Left lobe of liver (tissue), 2 donors: ENCODE measurements around the gene PTPRC. TPM values are rescaled to one million over a fixed set of nuclear protein-coding genes. Genes with fewer than 3 reads are reported as not detected.
A peak's percentile ranks its signal among the peaks of the same experiment; 100 is the strongest.

ENCODE experiments used
- ATAC-seq: fragments of 200-7000 bp; cut with Tn5 transposase; one replicate; pipeline ENCODE4 v1.9.1; 2020; ENCODE audit warnings: mild to moderate bottlenecking, moderate library complexity
- DNase-seq: peaks from one replicate; pipeline ENCODE4 v3.0.0-alpha.2; 2020; ENCODE audit warnings: low spot score
- total RNA-seq: library from RNA; stranded (reverse); gene quantifications from one replicate; pipeline ENCODE4 v1.2.1, GENCODE V29; 2021
- donor health status: DM: no; HTN: no; CAD: no; lungs with moderate emphysema.
- donor health status: DM: no; HTN: yes; CAD: no.

PTPRC gene
- total RNA-seq, 1 donor from 2014 or later: 5.4 TPM

DNA sequence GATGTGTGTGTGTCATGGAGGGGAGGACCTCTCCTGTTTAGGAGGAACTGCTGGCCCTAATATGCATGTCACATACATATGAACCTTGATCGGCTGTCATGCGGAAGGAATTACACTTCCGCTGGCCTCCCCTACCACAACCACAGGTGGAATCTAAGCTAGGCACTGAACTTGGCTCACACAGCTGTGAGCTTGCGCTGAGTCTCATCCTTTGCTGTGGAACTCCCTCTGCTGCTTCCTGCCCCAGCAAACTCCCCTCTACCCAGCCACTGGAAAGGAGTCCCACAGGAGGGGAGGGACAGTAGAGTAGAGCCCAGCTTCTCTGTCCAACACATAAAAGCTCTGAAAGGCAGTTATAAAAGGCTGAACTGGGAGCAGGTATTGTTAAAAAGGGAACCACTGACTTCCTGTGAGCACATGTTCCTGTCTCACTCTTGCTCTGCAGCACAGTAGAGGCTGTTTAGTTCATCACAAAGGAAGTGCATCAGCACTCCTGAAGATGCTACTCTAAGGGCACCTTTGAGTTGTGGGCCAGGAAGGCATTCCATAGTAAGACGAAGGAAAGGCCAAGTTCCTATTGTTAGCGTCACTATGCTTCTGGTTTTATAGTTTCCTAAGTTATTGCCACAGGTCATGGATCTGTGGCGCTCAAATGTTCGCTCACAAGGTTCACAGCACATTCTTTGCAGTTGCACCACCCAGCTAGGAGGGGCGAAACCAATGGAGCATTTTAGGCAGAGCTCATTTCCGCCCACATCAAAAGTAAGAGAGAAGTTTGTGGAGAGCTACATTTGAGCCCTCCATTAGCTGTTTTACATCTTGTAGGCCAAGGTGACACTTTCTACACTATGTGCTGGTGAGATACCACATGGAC lies 17.7 kb upstream of the PTPRC start:
- ATAC-seq: peak; percentile 16
- DNase-seq: no peak

DNA sequence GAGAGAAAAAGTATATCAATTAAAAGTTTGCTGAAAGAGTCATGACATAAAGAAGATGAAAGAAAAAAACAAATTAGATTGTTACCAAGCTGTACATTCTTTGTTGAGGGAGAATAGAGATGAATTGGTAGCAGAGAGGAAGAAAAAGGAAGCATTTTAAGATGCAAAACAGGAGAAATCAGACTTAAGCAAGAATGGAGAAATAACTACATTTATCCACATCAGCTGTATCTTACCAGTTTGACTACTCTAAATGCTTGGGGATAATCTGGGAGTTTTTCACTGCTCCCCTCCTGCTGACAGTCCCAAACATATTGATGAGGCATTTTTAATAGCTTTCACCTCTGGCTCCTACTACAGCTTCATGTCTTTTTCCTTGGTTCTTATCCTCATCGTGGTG lies 16.8 kb upstream of the PTPRC start:
- no peak for ATAC-seq
- DNase-seq: no peak

DNA sequence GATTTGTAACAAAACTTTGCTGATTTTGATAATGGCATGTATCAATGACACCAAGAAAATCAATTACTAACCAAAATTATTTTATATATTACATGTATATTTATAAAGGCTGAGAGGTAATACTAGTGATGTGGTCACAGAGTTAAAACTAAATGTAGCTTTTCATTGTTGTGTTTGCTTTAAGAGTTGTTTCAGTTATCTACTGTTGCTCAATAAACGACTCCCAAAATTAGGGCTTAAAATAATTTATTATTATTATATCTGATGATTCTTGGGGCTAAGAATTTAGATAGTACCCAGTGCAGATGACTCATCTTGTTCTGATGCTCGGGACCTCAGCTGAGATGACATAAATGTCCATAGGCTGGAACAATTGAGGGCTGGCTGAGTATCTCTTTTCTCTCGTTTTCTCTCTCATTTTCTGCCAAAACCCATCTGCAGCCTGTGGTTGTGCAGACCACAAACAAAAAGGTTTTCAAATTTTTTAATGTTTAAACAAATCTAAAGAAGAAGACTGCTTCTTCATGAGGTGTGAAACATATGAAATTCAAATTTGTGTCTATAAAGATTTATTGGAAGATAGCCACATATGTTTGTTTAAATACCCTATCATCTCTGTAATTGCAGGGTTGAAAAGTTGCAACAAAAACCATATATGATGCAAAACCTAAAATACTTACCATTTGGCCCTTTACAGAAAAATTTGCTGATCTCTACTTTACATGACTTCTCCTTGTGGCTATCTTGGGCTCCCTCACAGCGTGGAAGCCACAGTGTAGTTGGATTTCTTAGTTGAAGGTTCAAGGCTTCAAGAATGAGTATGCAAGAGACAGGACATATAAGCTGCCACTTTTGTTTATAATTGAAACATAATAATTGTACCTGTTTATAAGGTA lies 14.8 kb upstream of the PTPRC start:
- DNase-seq (no peak), ATAC-seq (no peak)

DNA sequence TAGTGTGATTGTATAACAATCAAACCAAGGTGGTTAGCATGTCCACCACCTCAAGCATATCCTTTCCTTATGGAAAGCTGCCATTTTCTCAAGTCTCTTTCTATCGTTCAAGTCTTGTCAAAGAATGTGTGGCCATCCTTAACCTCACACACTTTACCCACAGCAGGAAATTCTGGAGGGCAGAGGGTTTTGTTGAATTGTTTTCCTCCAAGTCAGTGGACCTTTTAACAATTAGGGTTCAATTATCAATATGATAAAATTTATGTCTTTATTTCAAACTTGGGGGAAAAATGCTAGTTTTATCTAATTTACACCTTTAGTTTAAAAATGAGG lies 14.2 kb upstream of the PTPRC start:
- ATAC-seq (no peak), DNase-seq (no peak)

DNA sequence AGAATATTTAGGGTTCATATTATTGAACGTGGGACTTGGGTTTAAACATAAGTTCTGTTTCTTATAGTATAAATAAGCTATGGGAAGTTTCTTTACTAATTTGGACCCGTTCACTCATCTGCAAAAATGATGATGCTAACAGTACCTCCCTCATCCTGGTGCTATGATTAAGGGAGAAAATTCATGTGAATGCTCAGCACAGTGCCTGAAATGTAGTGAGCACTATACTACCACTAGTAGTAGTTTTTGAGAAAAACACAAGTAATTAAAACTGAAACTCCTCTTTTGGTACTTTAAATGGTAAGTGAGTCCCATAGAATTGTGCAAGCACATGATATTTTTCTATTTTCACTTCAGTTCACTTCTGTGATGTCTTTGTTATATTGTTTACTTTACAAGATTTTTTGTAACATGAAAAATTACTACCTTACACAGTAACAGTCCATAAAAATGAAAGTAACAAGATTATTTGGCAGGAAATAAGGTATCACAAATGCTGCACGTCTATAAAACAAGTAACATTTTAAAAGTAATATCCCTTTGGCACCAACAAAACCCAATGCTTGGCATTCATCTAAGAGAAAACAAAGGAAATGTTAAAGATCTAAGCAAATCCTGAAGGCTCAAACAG lies 11.3 kb upstream of the PTPRC start:
- DNase-seq (no peak), ATAC-seq (no peak)

DNA sequence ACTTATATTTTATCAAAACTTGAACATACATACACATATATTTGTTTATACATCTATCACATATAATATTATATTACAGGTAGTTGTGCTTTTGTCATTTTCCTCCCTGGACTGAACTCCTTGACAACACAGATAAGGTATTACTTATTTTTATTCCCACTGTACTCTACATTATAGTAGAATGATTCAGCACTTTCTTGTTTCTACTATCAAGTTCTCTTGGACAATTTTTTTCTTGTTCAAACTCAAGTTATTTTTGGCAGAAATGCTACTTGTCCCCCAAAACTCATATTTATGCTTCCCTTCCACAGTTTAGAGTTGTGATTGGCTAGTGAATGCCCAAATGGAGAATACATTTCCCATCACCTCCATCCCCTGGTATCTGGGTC lies 10.8 kb upstream of the PTPRC start:
- no peak for ATAC-seq
- no peak for DNase-seq

DNA sequence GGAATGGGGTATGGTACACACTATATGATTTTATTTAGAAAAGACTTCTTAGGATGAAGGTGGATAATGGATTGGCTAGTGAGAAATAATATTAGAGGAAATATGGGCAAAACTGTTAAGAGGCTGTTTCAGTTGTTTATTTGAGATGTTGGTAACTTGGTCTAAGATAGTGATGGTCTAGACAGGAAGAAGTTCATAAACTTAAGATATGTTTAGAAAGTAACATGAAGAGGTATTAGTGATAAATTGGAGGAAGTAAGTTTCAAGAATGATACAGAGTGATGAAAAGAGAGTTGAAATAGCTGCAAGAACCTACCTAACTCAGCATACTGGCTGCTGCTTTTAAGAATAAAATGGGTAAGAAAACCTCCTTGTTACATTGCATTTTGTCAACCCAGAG lies 9.2 kb upstream of the PTPRC start:
- ATAC-seq (no peak), DNase-seq (no peak)

DNA sequence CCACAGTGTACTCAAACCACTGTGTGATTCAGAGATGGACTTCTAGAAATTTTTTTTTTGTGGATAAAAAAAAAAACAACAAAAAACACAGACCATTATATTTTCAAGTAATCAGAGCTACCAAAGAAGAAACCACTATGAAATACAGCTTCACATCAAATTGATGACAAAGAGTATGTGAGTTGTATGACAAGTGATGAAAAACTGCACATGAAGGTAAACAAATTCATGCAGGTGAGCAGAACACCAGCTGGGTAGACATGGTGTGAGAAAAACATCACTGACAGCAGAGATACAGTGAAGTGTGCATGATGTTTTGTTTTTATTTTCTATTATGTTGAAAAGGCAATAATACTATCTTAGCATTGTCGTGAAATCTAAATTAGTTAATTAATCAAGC lies 8.0 kb upstream of the PTPRC start:
- DNase-seq (no peak), ATAC-seq (no peak)

DNA sequence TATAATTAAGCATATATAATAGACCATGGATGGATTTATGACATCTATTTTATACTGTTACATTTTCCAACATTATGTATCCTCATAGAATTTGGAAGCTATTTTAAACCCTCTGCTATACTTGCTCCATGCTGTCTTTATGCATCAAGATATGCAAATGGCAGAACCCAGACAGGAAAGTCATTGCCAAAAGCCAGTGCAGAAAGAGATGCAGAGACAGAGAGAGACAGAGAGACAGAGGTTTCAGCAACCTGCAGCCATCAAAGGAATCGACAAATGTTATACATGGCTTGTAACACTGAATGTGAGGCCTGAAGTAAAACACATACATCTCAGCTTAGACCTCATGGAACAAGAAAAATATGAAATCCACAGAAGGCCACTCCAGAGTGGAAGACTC lies 7.5 kb upstream of the PTPRC start:
- no peak for ATAC-seq
- DNase-seq: no peak

DNA sequence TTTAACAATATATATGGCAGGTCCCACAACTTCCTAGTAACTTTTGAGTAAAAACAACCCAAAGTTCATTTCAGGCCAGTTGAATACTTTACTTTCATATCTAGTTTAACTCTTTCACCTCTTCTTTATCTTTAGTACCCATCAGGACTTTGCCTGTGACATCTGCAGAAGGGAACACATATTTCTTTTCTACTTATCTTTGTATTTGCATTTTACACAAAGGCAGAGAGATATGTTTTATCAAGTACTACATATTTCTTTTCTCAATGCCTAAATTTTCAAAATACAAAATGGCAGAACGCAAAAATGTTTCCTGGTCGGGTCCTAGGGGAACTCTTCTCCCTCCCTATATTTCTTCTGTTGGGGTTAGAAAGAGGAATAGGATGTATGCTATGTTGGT lies 6.8 kb upstream of the PTPRC start:
- DNase-seq: no peak
- ATAC-seq: no peak

DNA sequence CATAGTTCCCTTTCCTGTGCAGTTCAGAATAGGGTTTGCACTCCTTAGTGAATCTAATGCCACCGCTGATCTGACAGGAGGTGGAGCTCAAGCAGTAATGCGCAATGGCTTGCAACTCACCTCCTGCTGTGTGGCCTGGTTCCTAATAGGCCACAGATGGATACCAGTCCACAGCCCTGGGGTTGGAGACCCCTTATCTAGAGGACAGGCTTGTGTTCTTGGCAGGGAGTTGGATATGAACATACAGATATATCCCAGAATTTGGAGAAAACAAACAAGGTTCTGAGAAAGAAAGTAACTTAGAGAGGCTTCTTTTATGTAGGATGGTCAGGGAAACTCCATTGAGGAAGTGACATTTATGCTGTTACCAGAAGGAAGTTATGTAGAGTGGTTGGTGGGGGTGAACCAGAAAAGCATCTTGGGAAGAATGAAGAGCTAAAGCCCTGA lies 5.1 kb upstream of the PTPRC start:
- ATAC-seq (no peak), DNase-seq (no peak)

DNA sequence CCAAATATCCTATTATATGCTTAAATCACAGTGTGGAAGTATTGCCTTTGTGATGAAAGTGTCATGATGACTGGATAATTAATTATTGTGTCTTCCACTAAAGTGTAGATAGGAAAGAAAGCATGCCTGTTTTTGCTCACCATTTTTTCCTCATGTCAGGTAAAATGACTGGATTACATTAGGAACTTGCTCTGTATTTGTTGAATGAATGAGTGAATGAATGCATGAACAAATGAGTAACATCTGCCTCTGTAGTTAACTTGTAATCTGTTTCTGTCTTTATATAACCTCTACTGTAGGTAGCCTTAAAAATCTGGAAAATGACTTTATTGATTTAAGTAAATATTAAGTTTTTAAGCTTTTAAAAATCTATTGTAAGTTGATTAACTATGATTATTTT lies 2.9 kb upstream of the PTPRC start:
- no peak for ATAC-seq
- no peak for DNase-seq

DNA sequence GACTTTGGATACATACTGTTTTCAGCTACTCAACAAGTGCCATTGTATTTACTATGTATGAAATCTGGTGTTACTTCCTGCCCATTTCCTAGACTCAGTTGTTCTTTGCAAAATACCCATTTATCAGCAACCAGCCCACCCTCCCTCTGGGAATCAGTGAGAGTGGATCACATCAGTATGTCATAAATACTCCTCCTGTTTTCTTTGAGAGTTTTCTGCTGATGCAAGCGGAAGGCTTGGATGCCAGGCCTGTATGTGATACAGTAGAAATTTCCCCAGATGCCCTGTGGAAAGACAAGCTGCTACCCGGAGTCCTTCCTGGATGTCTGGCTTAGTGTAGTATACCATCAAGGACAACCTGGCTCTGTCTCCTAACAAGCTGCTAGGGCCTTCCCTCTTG lies 2.4 kb upstream of the PTPRC start:
- no peak for DNase-seq
- no peak for ATAC-seq

DNA sequence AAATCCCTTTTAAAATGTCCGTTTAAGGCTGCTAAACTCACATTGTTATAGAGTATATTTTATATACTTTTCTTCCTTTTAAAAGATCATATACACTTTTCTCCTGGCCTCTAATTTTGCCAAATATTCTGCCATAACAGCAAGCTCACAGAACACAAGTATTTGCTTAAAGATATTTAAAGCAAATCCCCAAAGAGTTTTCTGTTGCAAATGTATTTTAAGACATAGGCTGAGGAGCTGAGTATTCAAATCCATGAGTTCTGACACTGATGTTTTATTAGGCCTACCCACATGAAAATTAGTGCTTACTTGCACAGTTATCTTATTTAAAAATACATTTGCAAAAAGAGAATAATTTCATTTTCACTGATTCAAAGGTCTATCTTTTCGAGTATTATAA lies 1.7 kb upstream of the PTPRC start:
- no peak for ATAC-seq
- DNase-seq: no peak

DNA sequence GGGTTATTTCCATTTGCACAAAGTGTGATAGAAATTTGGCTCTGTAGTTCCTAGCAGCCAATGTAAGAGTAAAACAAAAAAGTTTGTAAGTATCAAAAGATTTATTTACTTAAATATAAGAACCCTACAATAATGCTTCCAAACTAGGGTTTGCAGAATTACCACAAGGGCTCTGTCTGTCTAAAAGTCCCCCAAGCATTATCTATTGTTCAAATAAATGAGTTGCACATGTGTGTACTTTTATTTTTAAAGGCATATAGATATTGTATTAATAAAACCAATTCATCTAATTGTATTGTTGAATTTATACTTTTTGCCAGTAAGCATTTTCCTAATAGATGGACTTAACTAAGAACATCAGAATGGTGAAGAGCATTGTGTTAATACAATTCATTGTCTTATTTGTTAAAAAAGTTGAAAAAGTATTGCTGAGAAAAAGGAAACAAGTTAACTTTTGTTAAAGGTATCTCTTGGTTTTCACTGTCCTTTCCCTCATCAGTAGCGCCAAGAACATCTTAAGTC lies 863 bp upstream of the PTPRC start:
- ATAC-seq (no peak), DNase-seq (no peak)

DNA sequence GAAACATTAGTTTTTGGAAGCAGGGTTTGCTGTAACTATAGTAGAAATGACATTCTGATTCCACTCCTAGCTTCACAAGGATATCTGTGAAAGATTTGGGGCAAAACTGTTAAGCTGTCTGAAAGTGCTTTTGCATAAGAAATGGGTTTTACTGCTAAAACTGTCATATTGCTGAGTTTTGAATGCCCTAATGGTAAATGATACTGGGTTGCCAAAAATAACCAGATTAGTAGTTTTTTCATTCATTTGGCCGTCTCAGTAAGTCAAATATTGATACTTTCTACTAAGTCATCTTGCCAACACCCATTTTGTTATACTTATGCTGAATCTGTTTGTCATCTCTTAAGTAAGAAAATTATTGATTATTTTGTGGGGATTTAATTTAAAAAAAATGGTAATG lies 399 bp upstream of the PTPRC start:
- ATAC-seq (no peak), DNase-seq (no peak)

DNA sequence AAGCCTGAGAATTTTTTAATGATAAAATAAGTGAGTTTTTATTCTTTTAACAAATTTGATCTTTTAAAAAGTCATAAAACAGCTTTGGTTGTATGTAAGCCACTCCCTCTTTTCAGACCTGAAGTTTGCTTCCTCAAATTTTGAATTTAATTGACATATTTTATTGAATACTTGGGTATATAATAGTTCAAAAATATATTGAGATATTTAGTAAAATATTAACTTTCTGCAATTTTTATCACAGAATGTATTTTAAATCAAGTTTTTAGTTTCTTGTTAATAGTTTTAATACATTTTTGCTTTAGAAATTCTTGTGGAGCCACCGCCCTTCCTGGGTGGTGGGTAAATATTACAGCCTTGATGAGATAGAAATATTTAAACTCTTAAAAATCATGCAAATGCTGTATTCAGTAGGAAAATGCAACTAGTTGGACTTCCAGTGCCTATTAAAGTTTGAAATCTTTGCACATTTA lies 867 bp downstream of the PTPRC start:
- DNase-seq (no peak), ATAC-seq (no peak)

DNA sequence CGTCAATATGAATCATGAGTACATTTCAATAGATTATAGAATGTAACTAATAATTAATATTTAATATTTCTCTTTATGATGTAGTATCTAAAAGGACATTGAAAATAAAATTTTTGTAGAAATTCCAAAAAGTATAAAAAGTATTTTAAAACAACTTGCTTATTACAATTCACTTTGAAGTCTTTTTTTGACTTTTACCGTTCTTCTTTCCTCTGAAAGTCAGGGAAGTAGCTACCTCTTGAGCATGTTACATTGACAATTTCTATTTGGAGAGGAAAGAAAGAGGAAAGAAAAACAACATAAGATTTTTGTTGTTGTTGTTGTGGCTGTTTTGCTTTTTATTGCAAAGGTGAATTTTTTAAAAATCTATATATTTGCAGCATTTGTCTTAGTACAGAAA lies 1.3 kb downstream of the PTPRC start:
- ATAC-seq (no peak), DNase-seq (no peak)

DNA sequence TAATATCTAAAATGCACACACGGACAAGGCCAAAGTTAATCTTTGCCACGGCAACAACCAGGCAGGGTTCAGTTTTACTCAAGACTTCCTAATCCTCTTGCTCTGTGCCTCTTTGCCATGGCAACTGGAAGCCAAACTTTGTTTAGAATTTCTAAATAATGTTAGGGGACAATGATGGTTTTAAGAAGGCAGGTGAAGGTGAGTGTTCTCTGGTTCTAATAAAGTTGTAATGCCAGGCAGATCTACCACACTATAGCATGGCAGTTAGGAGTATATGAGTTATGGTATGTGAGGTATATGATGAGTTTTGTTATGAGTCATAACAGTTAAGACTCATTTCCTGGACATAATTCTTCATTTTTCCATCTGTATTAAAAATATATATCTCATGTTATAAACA lies 2.7 kb downstream of the PTPRC start:
- DNase-seq: no peak
- no peak for ATAC-seq

DNA sequence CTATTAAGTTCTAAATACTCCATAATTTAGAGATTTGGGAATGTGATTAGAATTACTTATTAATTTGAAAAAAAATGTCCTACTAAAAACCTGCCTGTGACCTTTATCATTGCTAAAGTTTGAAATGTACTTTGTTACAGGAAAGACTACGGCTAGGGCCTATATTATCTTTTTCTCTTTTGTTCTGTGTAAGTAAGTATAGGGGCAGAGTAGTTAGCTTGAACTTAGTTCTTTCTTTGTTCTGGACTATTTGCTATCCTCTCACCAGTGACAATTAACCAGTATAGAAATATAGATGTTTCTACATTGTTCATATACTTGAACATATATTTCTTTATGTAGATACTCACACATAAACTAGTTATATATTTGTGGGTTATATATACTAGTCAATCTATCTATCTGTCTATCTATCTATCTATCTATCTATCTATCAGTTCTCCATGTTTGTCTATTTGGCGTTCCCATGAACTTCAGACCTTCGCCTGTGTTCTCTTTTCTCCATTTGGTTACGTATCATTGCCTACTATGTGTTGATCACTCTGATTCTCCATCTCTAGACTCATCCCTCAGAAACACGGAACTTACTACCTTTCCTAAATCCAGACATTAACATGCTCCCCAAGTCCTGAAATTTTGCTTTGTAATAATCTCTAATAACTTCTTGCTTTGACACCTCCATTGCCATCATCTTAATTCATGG lies 3.3 kb downstream of the PTPRC start:
- DNase-seq (no peak), ATAC-seq (no peak)

DNA sequence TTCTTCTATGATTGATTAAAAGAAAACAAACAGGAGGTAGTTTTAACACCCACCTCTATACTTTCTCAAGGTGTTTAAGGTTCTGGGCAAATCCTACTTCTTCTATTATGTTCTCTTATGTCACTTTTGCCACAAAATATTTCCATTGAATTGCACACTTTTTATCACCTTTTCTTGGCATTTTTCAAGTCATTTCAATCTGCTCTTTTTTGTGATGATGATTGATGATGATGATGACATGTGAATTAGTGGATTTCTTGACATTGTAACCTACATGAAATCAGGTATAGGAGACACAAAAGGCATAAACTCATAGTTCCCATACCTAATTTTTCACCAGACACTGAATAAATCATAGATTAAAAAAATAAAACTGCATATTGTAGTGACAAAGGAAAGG lies 4.1 kb downstream of the PTPRC start:
- DNase-seq: no peak
- ATAC-seq: no peak
